H9 (cell line): ENCODE data around the gene VAMP2. TPM values are rescaled to one million over a fixed set of nuclear protein-coding genes. Genes with fewer than 3 reads are reported as not detected.

ENCODE experiments used
- DNase-seq: peaks from one replicate; pipeline ENCODE4 v3.0.0-alpha.2; 2017
- H2AFZ ChIP-seq: one replicate; pipeline ENCODE4 v1.6.1; 2013; ENCODE audit warnings: mild to moderate bottlenecking, low read length, control low read depth, moderate library complexity
- H2AK5ac ChIP-seq: 2 replicates; pipeline ENCODE4 v1.6.1; 2013; ENCODE audit warnings: low read length, control low read depth, mixed read lengths; ENCODE audit not compliant: insufficient read length
- H2BK120ac ChIP-seq: one replicate; pipeline ENCODE4 v1.6.1; 2013; ENCODE audit warnings: low read depth, mild to moderate bottlenecking, low read length, control low read depth, inconsistent platforms; ENCODE audit not compliant: poor library complexity, severe bottlenecking
- H2BK12ac ChIP-seq: 2 replicates; pipeline ENCODE4 v1.6.1; 2013; ENCODE audit warnings: low read length, control low read depth, mixed read lengths, low read depth; ENCODE audit not compliant: insufficient read length
- H2BK15ac ChIP-seq: 2 replicates; pipeline ENCODE4 v1.6.1; 2013; ENCODE audit warnings: low read depth, low read length, control low read depth
- H2BK20ac ChIP-seq: one replicate; pipeline ENCODE4 v1.6.1; 2013; ENCODE audit warnings: low read depth, mild to moderate bottlenecking, low read length, control low read depth, inconsistent platforms; ENCODE audit not compliant: poor library complexity, severe bottlenecking
- H2BK5ac ChIP-seq: 2 replicates; pipeline ENCODE4 v1.6.1; 2013; ENCODE audit warnings: low read length, control low read depth, mixed read lengths; ENCODE audit not compliant: insufficient read length
- H3K14ac ChIP-seq: 2 replicates; pipeline ENCODE4 v1.6.1; 2013; ENCODE audit warnings: low read length, control low read depth; ENCODE audit not compliant: insufficient read depth
- H3K18ac ChIP-seq: 2 replicates; pipeline ENCODE4 v1.6.1; 2013; ENCODE audit warnings: low read depth, mild to moderate bottlenecking, mixed read lengths, low read length, control low read depth; ENCODE audit not compliant: insufficient read length
- H3K23ac ChIP-seq: 2 replicates; pipeline ENCODE4 v1.6.1; 2013; ENCODE audit warnings: low read length, control low read depth, mixed read lengths, low read depth; ENCODE audit not compliant: insufficient read length
- H3K23me2 ChIP-seq: 2 replicates; pipeline ENCODE4 v1.6.1; 2013; ENCODE audit warnings: low read depth, mild to moderate bottlenecking, mixed read lengths, low read length, control low read depth; ENCODE audit not compliant: insufficient read length, poor library complexity, severe bottlenecking
- H3K27ac ChIP-seq: 2 replicates; pipeline ENCODE4 v1.5.1; 2013; ENCODE audit warnings: low read length, control low read depth, mixed read lengths, low read depth; ENCODE audit not compliant: insufficient read length
- H3K27me3 ChIP-seq: 2 replicates; pipeline ENCODE4 v1.6.1; 2013; ENCODE audit warnings: low read length, control low read depth, inconsistent platforms; ENCODE audit not compliant: insufficient read depth
- H3K4ac ChIP-seq: 2 replicates; pipeline ENCODE4 v1.6.1; 2013; ENCODE audit warnings: low read depth, mild to moderate bottlenecking, control low read depth, inconsistent platforms, low read length, moderate library complexity
- H3K4me1 ChIP-seq: 2 replicates; pipeline ENCODE4 v1.6.1; 2013; ENCODE audit warnings: low read length, control low read depth, inconsistent platforms; ENCODE audit not compliant: insufficient read depth
- H3K4me2 ChIP-seq: 2 replicates; pipeline ENCODE4 v1.6.1; 2013; ENCODE audit warnings: low read length, control low read depth, mixed read lengths; ENCODE audit not compliant: insufficient read length, insufficient read depth
- H3K56ac ChIP-seq: 2 replicates; pipeline ENCODE4 v1.6.1; 2013; ENCODE audit warnings: low read depth, mild to moderate bottlenecking, mixed read lengths, low read length, control low read depth; ENCODE audit not compliant: insufficient read length
- H3K79me1 ChIP-seq: 2 replicates; pipeline ENCODE4 v1.6.1; 2013; ENCODE audit warnings: low read depth, mild to moderate bottlenecking, moderate library complexity, low read length, control low read depth, inconsistent platforms; ENCODE audit not compliant: insufficient read depth, poor library complexity, severe bottlenecking
- H3K79me2 ChIP-seq: 2 replicates; pipeline ENCODE4 v1.6.1; 2013; ENCODE audit warnings: low read length, control low read depth, inconsistent platforms; ENCODE audit not compliant: insufficient read depth
- H3K9ac ChIP-seq: 2 replicates; pipeline ENCODE4 v1.6.1; 2013; ENCODE audit warnings: low read length, control low read depth, mixed read lengths; ENCODE audit not compliant: insufficient read length; ENCODE audit errors: extremely low read depth
- H3K9me3 ChIP-seq: one replicate; pipeline ENCODE4 v1.6.1; 2013; ENCODE audit warnings: low read depth, low read length, inconsistent platforms; ENCODE audit not compliant: control insufficient read depth
- H3T11ph ChIP-seq: one replicate; pipeline ENCODE4 v1.6.1; 2013; ENCODE audit warnings: mild to moderate bottlenecking, low read length, control low read depth, inconsistent platforms
- H4K20me1 ChIP-seq: one replicate; pipeline ENCODE4 v1.6.1; 2013; ENCODE audit not compliant: control insufficient read depth, insufficient read length, insufficient read depth
- H4K5ac ChIP-seq: 2 replicates; pipeline ENCODE4 v1.6.1; 2013; ENCODE audit warnings: low read depth, mild to moderate bottlenecking, mixed read lengths, low read length, control low read depth; ENCODE audit not compliant: insufficient read length
- H4K8ac ChIP-seq: replicated peaks from 2 replicates; pipeline ENCODE4 v1.6.1; 2013; ENCODE audit warnings: low read length, control low read depth, mixed read lengths, low read depth; ENCODE audit not compliant: insufficient read length
- H4K91ac ChIP-seq: 2 replicates; pipeline ENCODE4 v1.6.1; 2013; ENCODE audit warnings: low read depth, mild to moderate bottlenecking, moderate library complexity, mixed read lengths, low read length, control low read depth; ENCODE audit not compliant: insufficient read length
- H3K27ac Mint-ChIP-seq, 3 experiments: 2 replicates in 2 of 3; 3 replicates in 1 of 3; pipeline ENCODE4 v1.8.0; 2020 to 2021; ENCODE audit warnings: mixed read lengths in 3 of 3, mild to moderate bottlenecking in 1 of 3, moderate library complexity in 1 of 3
- H3K27me3 Mint-ChIP-seq: 2 replicates; pipeline ENCODE4 v1.8.0; 2021; ENCODE audit warnings: low read depth, mild to moderate bottlenecking, moderate library complexity, mixed read lengths
- H3K36me3 Mint-ChIP-seq, 3 experiments: 2 replicates in 2 of 3; 3 replicates in 1 of 3; pipeline ENCODE4 v1.8.0; 2020 to 2021; ENCODE audit warnings: low read depth in 3 of 3, mixed read lengths in 3 of 3; ENCODE audit not compliant: insufficient read depth in 1 of 3
- H3K4me1 Mint-ChIP-seq, 2 experiments: 2 replicates each; pipeline ENCODE4 v1.8.0; 2020; ENCODE audit warnings: mixed read lengths in 2 of 2
- H3K4me3 Mint-ChIP-seq, 2 experiments: 2 replicates in 1 of 2; 3 replicates in 1 of 2; pipeline ENCODE4 v1.8.0; 2020 to 2021; ENCODE audit warnings: mild to moderate bottlenecking in 2 of 2, mixed read lengths in 2 of 2, moderate library complexity in 1 of 2
- H3K9me3 Mint-ChIP-seq, 2 experiments: 2 replicates in 1 of 2; 3 replicates in 1 of 2; pipeline ENCODE4 v1.8.0; 2020; ENCODE audit warnings: mild to moderate bottlenecking in 2 of 2, mixed read lengths in 2 of 2, moderate library complexity in 1 of 2
- CTCF ChIP-seq: fragments of 200-600 bp; sonication (generic); conservative IDR thresholded peaks from 3 replicates; pipeline ENCODE4 v1.8.0; 2021; ENCODE audit warnings: antibody characterized with exemption, mild to moderate bottlenecking
- WGBS: extraction: QIAGEN DNeasy Blood & Tissue Kit; methylation state at CpG from one replicate; pipeline ENCODE4 v1.1.7; 2013; ENCODE audit warnings: missing lambda C conversion rate, low lambda C conversion rate, mixed read lengths; ENCODE audit not compliant: insufficient read length; ENCODE audit errors: extremely low coverage; 5-methylcytosine and 5-hydroxymethylcytosine counted together
- total RNA-seq: library from RNA; stranded (reverse); gene quantifications from 2 replicates; pipeline ENCODE4 v1.2.1, GENCODE V29; 2021

The VAMP2 gene
- total RNA-seq, 1 experiment from 2014 or later = 22.8 TPM

- Histone ChIP-seq H3K14ac (no peak overlapping the region), H3K18ac (no peak overlapping the region), H4K5ac (no peak overlapping the region), H3K9ac (no peak overlapping the region), H2AFZ (no peak overlapping the region), H2BK15ac (no peak overlapping the region), H2BK20ac (no peak overlapping the region), H3K56ac (no peak overlapping the region), H3K9me3 (no peaks in the 10 kb centered on the region), H3T11ph (no peak overlapping the region), H3K4ac (no peak overlapping the region), H2BK12ac (no peak overlapping the region), H2AK5ac (no peak overlapping the region), H2BK120ac (no peak overlapping the region), H4K8ac (no peak overlapping the region), H3K4me1 (no peaks in the 10 kb centered on the region; the same call in 1 of the 2 replicates), H2BK5ac (no peak overlapping the region), H4K91ac (no peak overlapping the region), H3K27me3 (peaks cover 34% of the 10 kb centered on the region), H3K79me1 (no peaks in the 10 kb centered on the region), H4K20me1 (no peaks in the 10 kb centered on the region), H3K27ac (no peak overlapping the region), H3K23me2 (peaks cover 41% of the 10 kb centered on the region), H3K23ac (no peak overlapping the region), H3K4me2 (peak overlapping the region; percentile 66), H3K79me2 (no peaks in the 10 kb centered on the region)
- peaks cover 39 to 40% of the 10 kb centered on the region in 2 experiments for H3K4me1 Mint-ChIP-seq
- DNase-seq = peak; percentile 75
- no CpG with 5 or more reads among the region's 45 CpGs for WGBS
- H3K4me3 Mint-ChIP-seq = peak overlapping the region; percentile 91 to 93
- no peak overlapping the region; a peak in 1 of 7 replicates for H3K27ac Mint-ChIP-seq
- TF ChIP-seq CTCF = no peak
- H3K9me3 Mint-ChIP-seq = peaks cover 2 to 8% of the 10 kb centered on the region in 2 experiments; a peak in 3 of 5 replicates
- no peaks in the 10 kb centered on the region; a peak in 1 of 7 replicates for H3K36me3 Mint-ChIP-seq
- H3K27me3 Mint-ChIP-seq = peaks cover 87% of the 10 kb centered on the region
These were observed 36.2 kb downstream of the VAMP2 start for GRCh38 chr17:8126491-8127066.
